ENCODE data around the gene ITGB4. TPM values are rescaled to one million over a fixed set of nuclear protein-coding genes. Genes with fewer than 3 reads are reported as not detected.
A peak's percentile ranks its signal among the peaks of the same experiment; 100 is the strongest.

The ITGB4 gene
- total and polyA plus RNA-seq, 2 experiments from 2014 or later, result 6.1 to 9.7 TPM

GRCh38 chr17:75691801-75692626 is 29.2 kb upstream of the ITGB4 start:
- H3K4me2 ChIP-seq, result no peak overlapping the region

More at GRCh38 chr17:75691801-75692626, 29.2 kb upstream of the ITGB4 start:
- peaks cover 16% of the 10 kb centered on the region; the same call in 2 of the 3 replicates for H3K36me3 Mint-ChIP-seq (ENCODE audit: low read depth)
- TF ChIP-seq ZNF331 (CRISPR knock-in tag; IDR thresholded peaks at IDR 0.05; ENCODE audit: low read depth) (no peak), JUNB (IDR thresholded peaks at IDR 0.05; ENCODE audit: unreplicated experiment) (no peak), POLR2AphosphoS5 (IDR thresholded peaks at IDR 0.05; ENCODE audit: low read depth) (no peak), EZH2phosphoT487 (IDR thresholded peaks at IDR 0.05; ENCODE audit: unreplicated experiment) (no peak), REST (IDR thresholded peaks at IDR 0.05; ENCODE audit: unreplicated experiment) (no peak), CTCF (conservative IDR thresholded peaks at IDR 0.05; ENCODE audit: low read depth in 2 of 2) (no peak), CREB1 (CRISPR knock-in tag; IDR thresholded peaks at IDR 0.05; ENCODE audit: low read depth) (no peak), ZNF114 (CRISPR knock-in tag; IDR thresholded peaks at IDR 0.05) (no peak), EZH2 (IDR thresholded peaks at IDR 0.05; ENCODE audit: low read depth, unreplicated experiment) (no peak), NANOG (IDR thresholded peaks at IDR 0.05; ENCODE audit: borderline replicate concordance) (no peak), ETS1 (IDR thresholded peaks at IDR 0.05) (no peak), ZNF462 (CRISPR knock-in tag; IDR thresholded peaks at IDR 0.05) (no peak)
- Histone ChIP-seq H3K27me3 (ENCODE audit: insufficient read depth) (no peaks in the 10 kb centered on the region), H3K4me3 (no peak overlapping the region), H3F3A (replicated peaks; ENCODE audit: low read depth) (no peaks in the 10 kb centered on the region), H3K79me2 (replicated peaks; ENCODE audit: insufficient read depth) (peaks cover 48% of the 10 kb centered on the region), H3K4me1 (ENCODE audit: insufficient read depth) (no peaks in the 10 kb centered on the region), H2AFZ (no peak overlapping the region), H3K36me3 (ENCODE audit: insufficient read depth) (no peaks in the 10 kb centered on the region), H4K20me1 (replicated peaks; ENCODE audit: insufficient read depth) (peaks cover 11% of the 10 kb centered on the region), H3K9me2 (ENCODE audit: insufficient read depth) (no peaks in the 10 kb centered on the region), H3K27ac (ENCODE audit: low read depth) (no peak overlapping the region)
- peaks cover 18% of the 10 kb centered on the region for H3K27me3 Mint-ChIP-seq (ENCODE audit: insufficient read depth, low read depth, poor library complexity)
- DNase-seq (ENCODE audit: low spot score) (no peak), ATAC-seq (no peak)
- no peaks in the 10 kb centered on the region for H3K9me3 Mint-ChIP-seq
- no peak overlapping the region for H3K4me3 Mint-ChIP-seq
- H3K27ac Mint-ChIP-seq, result peak overlapping the region; percentile 77
- peaks cover 24% of the 10 kb centered on the region for H3K4me1 Mint-ChIP-seq

All from GM23338 (cell line).